Omental fat pad (tissue), 4 donors: Measurements from ENCODE around the gene CNPY2. TPM values are rescaled to one million over a fixed set of nuclear protein-coding genes. Genes with fewer than 3 reads are reported as not detected.
"Not testable (repeated sequence)": the region's sequence is repeated elsewhere in the genome, so short reads cannot be mapped to it uniquely, and the experiment has no call there.

Source experiments
- ATAC-seq: fragments of 150-250 bp; one replicate; pipeline ENCODE4 v1.9.1; 2016; ENCODE audit warnings: mild to moderate bottlenecking, moderate library complexity; ENCODE audit not compliant: low FRiP score
- DNase-seq: peaks from one replicate; pipeline ENCODE4 v3.0.0-alpha.2; 2019; ENCODE audit warnings: low spot score
- CTCF ChIP-seq, 3 donors: fragments of 450-650 bp; IDR thresholded peaks; one replicate each; pipeline ENCODE4 v1.5.1; 2016 to 2017; ENCODE audit warnings: antibody characterized with exemption in 3 of 3, mild to moderate bottlenecking in 3 of 3, moderate library complexity in 2 of 3
- total RNA-seq, 4 donors: library from RNA; depleted of rRNA; stranded (reverse); fragments of >200 nt; gene quantifications; one replicate each; pipeline ENCODE4 v1.1.0, GENCODE V29; 2016

Gene CNPY2
- total RNA-seq, 4 donors from 2014 or later, result 60.4 to 77.8 (median 69.7) TPM

- ATAC-seq (no peak), DNase-seq (no peak)
- no peak for TF ChIP-seq CTCF (IDR thresholded peaks at IDR 0.05)
These were observed 19.5 kb downstream of the CNPY2 start for GRCh38 chr12:56296295-56296694.

- TF ChIP-seq CTCF (IDR thresholded peaks at IDR 0.05), result no peak
- ATAC-seq (no peak), DNase-seq (no peak)
These were observed 22.0 kb downstream of the CNPY2 start for GRCh38 chr12:56293795-56294194.

GRCh38 chr12:56288705-56289387 is 26.9 kb downstream of the CNPY2 start:
- ATAC-seq, result no peak
- TF ChIP-seq CTCF (IDR thresholded peaks at IDR 0.05), result no peak
- DNase-seq, result no peak

- ATAC-seq, result no peak
- DNase-seq, result no peak
- TF ChIP-seq CTCF (IDR thresholded peaks at IDR 0.05), result no peak
These were observed 29.6 kb downstream of the CNPY2 start for GRCh38 chr12:56286044-56286830.

- DNase-seq, ATAC-seq: not testable (repeated sequence)
These were observed 31.5 kb downstream of the CNPY2 start for GRCh38 chr12:56284263-56284662.

- no peak for TF ChIP-seq CTCF (IDR thresholded peaks at IDR 0.05)
- DNase-seq, result no peak
- no peak for ATAC-seq
These were observed 33.2 kb downstream of the CNPY2 start for GRCh38 chr12:56282579-56282978.

GRCh38 chr12:56282030-56282429 is 33.8 kb downstream of the CNPY2 start:
- DNase-seq, result no peak
- ATAC-seq, result no peak
- no peak for TF ChIP-seq CTCF (IDR thresholded peaks at IDR 0.05)
